K562 (cell line): ENCODE results near the gene SRPK2. TPM values are rescaled to one million over a fixed set of nuclear protein-coding genes. Genes with fewer than 3 reads are reported as not detected.

ENCODE experiments used
- ATAC-seq: fragments of 200-7000 bp; cut with Tn5 transposase; 3 replicates; pipeline ENCODE4 v1.9.1; 2020; ENCODE audit warnings: moderate library complexity
- BruUV-seq: library from RNA; stranded (reverse); fragments of 400-500 nt; replicated peaks from 2 replicates; lab custom pipeline; 2021; lab: Mats Ljungman, UMichigan
- CTCF ChIA-PET: fragments of 300-600 bp; formaldehyde crosslinking; extraction: SDS; loops from one replicate; lab custom pipeline; 2021; ENCODE audit warnings: low intra/inter-chr PET ratio; lab: Yijun Ruan, JAX
- POLR2A ChIA-PET: fragments of 300-600, 350-650 bp; sonication (Branson Sonifier 250); formaldehyde crosslinking; extraction: SDS; loops from one replicate; lab custom pipeline; 2021; ENCODE audit warnings: antibody characterized with exemption, inconsistent platforms; lab: Yijun Ruan, JAX
- DNase-seq, 4 experiments: peaks; one replicate each; pipeline versions ENCODE4 v3.0.0 to v3.0.0-alpha.2; 2011 to 2018; ENCODE audit warnings: low spot score in 3 of 4, mixed read lengths in 3 of 4; ENCODE audit errors: extremely low read depth in 1 of 4
- FAIRE-seq: peaks from 2 replicates; lab custom pipeline; 2011; peaks lifted over from hg19 to GRCh38; lab: Jason Lieb, UNC
- H2AFZ ChIP-seq: 2 replicates; pipeline ENCODE4 v1.6.0; 2011; ENCODE audit warnings: low read depth, low read length, control low read depth, inconsistent platforms
- H3K27ac ChIP-seq: fragments of 200-600 bp; 3 replicates; pipeline ENCODE4 v1.8.0; 2011; ENCODE audit warnings: low read depth, mild to moderate bottlenecking, control low read depth, inconsistent platforms, low read length, moderate library complexity, mixed read lengths; ENCODE audit errors: extremely low read depth
- H3K27me3 ChIP-seq, 2 experiments: fragments of 300-600 bp in 1 of 2; 2 replicates in 1 of 2; 3 replicates in 1 of 2; pipeline versions ENCODE4 v1.6.0 to v1.8.0; 2011; ENCODE audit warnings: inconsistent platforms in 2 of 2, low read length in 2 of 2, mild to moderate bottlenecking in 1 of 2, mixed read lengths in 1 of 2, moderate library complexity in 1 of 2; ENCODE audit not compliant: control insufficient read depth in 2 of 2, insufficient read depth in 2 of 2
- H3K36me3 ChIP-seq: fragments of 300-600 bp; 3 replicates; pipeline ENCODE4 v1.8.0; 2011; ENCODE audit warnings: mild to moderate bottlenecking, low read length, inconsistent platforms; ENCODE audit not compliant: control insufficient read depth, insufficient read depth
- H3K4me1 ChIP-seq, 2 experiments: fragments of 200-600 bp in 1 of 2; replicated peaks in 1 of 2; 2 replicates in 1 of 2; 3 replicates in 1 of 2; pipeline versions ENCODE4 v1.5.1 to v1.8.0; 2011; ENCODE audit warnings: inconsistent platforms in 2 of 2, low read length in 2 of 2, mild to moderate bottlenecking in 1 of 2, mixed read lengths in 1 of 2, moderate library complexity in 1 of 2; ENCODE audit not compliant: control insufficient read depth in 2 of 2, insufficient read depth in 2 of 2
- H3K4me2 ChIP-seq: 2 replicates; pipeline ENCODE4 v1.6.1; 2011; ENCODE audit warnings: low read length, control low read depth, inconsistent platforms, mixed read lengths; ENCODE audit not compliant: insufficient read depth
- H3K4me3 ChIP-seq: fragments of 200-600 bp; sonication (generic), shearing (Covaris generic); 2 replicates; pipeline ENCODE4 v1.5.1; 2016; ENCODE audit warnings: control low read depth, inconsistent platforms
- H3K79me2 ChIP-seq: fragments of 200-600 bp; 3 replicates; pipeline ENCODE4 v1.8.0; 2011; ENCODE audit warnings: low read length, inconsistent platforms; ENCODE audit not compliant: control insufficient read depth, insufficient read depth
- H3K9ac ChIP-seq, 2 experiments: 2 replicates each; pipeline versions ENCODE4 v1.6.0 to v1.6.1; 2011; ENCODE audit warnings: low read depth in 2 of 2, low read length in 2 of 2, control low read depth in 1 of 2, inconsistent platforms in 1 of 2, mild to moderate bottlenecking in 1 of 2, mixed read lengths in 1 of 2; ENCODE audit not compliant: insufficient read depth in 1 of 2
- H3K9me1 ChIP-seq: one replicate; pipeline ENCODE4 v1.6.0; 2011; ENCODE audit warnings: inconsistent platforms, mild to moderate bottlenecking, low read length, moderate library complexity; ENCODE audit not compliant: control insufficient read depth, insufficient read depth
- H3K9me3 ChIP-seq: replicated peaks from 2 replicates; pipeline ENCODE4 v1.5.1; 2011; ENCODE audit warnings: low read depth, low read length, inconsistent platforms; ENCODE audit not compliant: control insufficient read depth, insufficient read depth
- H4K20me1 ChIP-seq: replicated peaks from 2 replicates; pipeline ENCODE4 v1.6.1; 2011; ENCODE audit warnings: low read length, inconsistent platforms, mixed read lengths; ENCODE audit not compliant: control insufficient read depth, insufficient read depth
- FOS ChIP-seq: IDR thresholded peaks from 3 replicates; pipeline ENCODE4 v1.6.1; 2011; ENCODE audit not compliant: insufficient read length; ENCODE audit errors: extremely low read depth
- FOXJ2 ChIP-seq: fragments of 200-800 bp; sonication (Bioruptor generic); IDR thresholded peaks from 2 replicates; pipeline ENCODE4 v1.6.1; 2016; ENCODE audit warnings: missing genetic modification characterization, missing compliant biosample characterization
- FOXO4 ChIP-seq: fragments of 450-650 bp; formaldehyde crosslinking; IDR thresholded peaks from 2 replicates; pipeline ENCODE4 v1.4.0; 2020; ENCODE audit warnings: mild to moderate bottlenecking, moderate library complexity
- IRF1 ChIP-seq: sonication (generic); formaldehyde crosslinking; IDR thresholded peaks from 2 replicates; pipeline ENCODE4 v1.8.0; 2022; ENCODE audit warnings: missing genetic modification reagents, mild to moderate bottlenecking, borderline replicate concordance
- ZNF324 ChIP-seq: fragments of 250-450 bp; sonication (Bioruptor Pico); IDR thresholded peaks from 2 replicates; pipeline ENCODE4 v1.4.0; 2020; ENCODE audit warnings: mild to moderate bottlenecking
- ZNF354B ChIP-seq: fragments of 250-450 bp; sonication (Bioruptor Pico); IDR thresholded peaks from 2 replicates; pipeline ENCODE4 v1.4.0; 2020
- ZNF75A ChIP-seq: fragments of 450-650 bp; formaldehyde crosslinking; IDR thresholded peaks from 2 replicates; pipeline ENCODE4 v1.4.0; 2020; ENCODE audit warnings: mild to moderate bottlenecking
- WGBS: fragments of 100-300 bp; shearing (Covaris generic); methylation state at CpG from one replicate; pipeline ENCODE4 v1.1.6; 2016; ENCODE audit warnings: low coverage, mixed read lengths; ENCODE audit not compliant: insufficient coverage; ENCODE audit errors: missing lambda C conversion rate; 5-methylcytosine and 5-hydroxymethylcytosine counted together
- in situ Hi-C: fragments of 300-500 bp; cut with MboI; formaldehyde crosslinking; loops from 4 replicates; pipeline ENCODE4 v1.15.0; 2018; ENCODE audit warnings: inconsistent platforms, mixed read lengths
- intact Hi-C: fragments of 100-400 bp; cut with micrococcal nuclease; formaldehyde crosslinking; loops from 2 replicates; pipeline ENCODE4 v1.14.2; 2022
- polyA plus RNA-seq, 8 experiments: library from polyadenylated mRNA; depleted of rRNA in 4 of 8; stranded (reverse) in 5 of 8; unstranded in 3 of 8; fragments of >200 nt; fragmentation: Nextera tagmentation in 2 of 8; fragmentation: Illumina TruSeq in 1 of 8; extraction: Ambion mirVana in 2 of 8; extraction: Trizol in 1 of 8; gene quantifications; 2 replicates each; pipeline versions ENCODE4 v1.2.1 to v1.2.3, GENCODE V29; 2011 to 2014; ENCODE audit warnings: inconsistent platforms in 1 of 8, missing spikeins in 1 of 8
- total RNA-seq, 7 experiments: library from RNA; depleted of rRNA in 6 of 7; stranded (reverse); fragments of >200 nt in 6 of 7; fragmentation: Illumina TruSeq in 2 of 7; extraction: Trizol in 2 of 7; gene quantifications; 2 replicates each; pipeline versions ENCODE4 v1.2.1 to v1.2.3, GENCODE V29; 2011 to 2021; ENCODE audit warnings: low replicate concordance in 1 of 7

SRPK2 gene
- total and polyA plus RNA-seq, 9 of the 15 experiments (the other 6 are each of a cell fraction or from before 2014, with no cell fraction given), result 21.5 to 44.7 (median 33.3) TPM

GRCh38 chr7:105204953-105205352 is 183.8 kb downstream of the SRPK2 start (continued):
- no peak for TF ChIP-seq FOXO4 (CRISPR knock-in tag)

GRCh38 chr7:105204520-105204919 is 184.2 kb downstream of the SRPK2 start:
- no peak for ATAC-seq
- Histone ChIP-seq H3K27me3 (no peaks in the 10 kb centered on the region), H3K4me1 (no peaks in the 10 kb centered on the region), H3K9ac (no peak overlapping the region), H2AFZ (no peak overlapping the region), H4K20me1 (no peaks in the 10 kb centered on the region; the same call in 1 of the 2 replicates), H3K36me3 (peaks cover 9% of the 10 kb centered on the region; the same call in 2 of the 3 replicates), H3K27ac (no peak overlapping the region), H3K4me3 (no peak overlapping the region), H3K9me3 (no peaks in the 10 kb centered on the region), H3K79me2 (peaks cover 8% of the 10 kb centered on the region; the same call in 2 of the 3 replicates), H3K9me1 (no peaks in the 10 kb centered on the region), H3K4me2 (no peak overlapping the region)
- ChIA-PET CTCF (no interaction called here), POLR2A (interaction anchor here (0.6 to 1.5 kb wide), 2 partner anchors 14 to 21 kb away, joined by 3 read pairs; no protein-coding TSS in a partner anchor)
- no peak for DNase-seq
- FAIRE-seq, result no peak
- in situ Hi-C loops, result no loop called here
- no TSS peak for BruUV-seq
- WGBS, result 91% methylated on average over 8 of the region's 9 CpGs
- intact Hi-C loops, result no loop called here
- TF ChIP-seq FOS, result no peak
- TF ChIP-seq IRF1 (CRISPR knock-in tag), result no peak
- no peak for TF ChIP-seq FOXJ2
- TF ChIP-seq ZNF324 (CRISPR knock-in tag), result no peak
- TF ChIP-seq ZNF75A (CRISPR knock-in tag), result no peak
- no peak for TF ChIP-seq ZNF354B
